Mucosa of rectum (tissue), 2 donors: ENCODE results near the gene SDK1.
A peak's percentile ranks its signal among the peaks of the same experiment; 100 is the strongest.
"Not testable (repeated sequence)": the region's sequence is repeated elsewhere in the genome, so short reads cannot be mapped to it uniquely, and the experiment has no call there.

Experiments used
- H3K27ac ChIP-seq, 2 donors: one replicate each; pipeline ENCODE4 v1.7.0; 2013; ENCODE audit warnings: inconsistent platforms in 2 of 2, low read depth in 2 of 2, low read length in 2 of 2
- H3K27me3 ChIP-seq, 2 donors: one replicate each; pipeline ENCODE4 v1.7.0; 2013; ENCODE audit warnings: low read length in 2 of 2; ENCODE audit not compliant: control insufficient read depth in 2 of 2, insufficient read depth in 2 of 2
- H3K36me3 ChIP-seq, 2 donors: one replicate each; pipeline ENCODE4 v1.7.0; 2013; ENCODE audit warnings: low read length in 2 of 2; ENCODE audit not compliant: control insufficient read depth in 2 of 2, insufficient read depth in 2 of 2
- H3K4me1 ChIP-seq, 2 donors: one replicate each; pipeline ENCODE4 v1.7.0; 2013; ENCODE audit warnings: low read length in 2 of 2, mild to moderate bottlenecking in 1 of 2; ENCODE audit not compliant: control insufficient read depth in 2 of 2, insufficient read depth in 2 of 2
- H3K4me3 ChIP-seq, 2 donors: one replicate each; pipeline ENCODE4 v1.7.0; 2013; ENCODE audit warnings: low read length in 2 of 2
- H3K9ac ChIP-seq, 2 donors: one replicate each; pipeline ENCODE4 v1.7.0; 2013; ENCODE audit warnings: low read length in 2 of 2, low read depth in 1 of 2, mild to moderate bottlenecking in 1 of 2
- H3K9me3 ChIP-seq, 2 donors: one replicate each; pipeline ENCODE4 v1.7.0; 2013; ENCODE audit warnings: low read length in 2 of 2; ENCODE audit not compliant: control insufficient read depth in 2 of 2
- donor health status: healthy.
- donor health status: Normal muscosa, but diverticular disease.

The SDK1 gene

DNA sequence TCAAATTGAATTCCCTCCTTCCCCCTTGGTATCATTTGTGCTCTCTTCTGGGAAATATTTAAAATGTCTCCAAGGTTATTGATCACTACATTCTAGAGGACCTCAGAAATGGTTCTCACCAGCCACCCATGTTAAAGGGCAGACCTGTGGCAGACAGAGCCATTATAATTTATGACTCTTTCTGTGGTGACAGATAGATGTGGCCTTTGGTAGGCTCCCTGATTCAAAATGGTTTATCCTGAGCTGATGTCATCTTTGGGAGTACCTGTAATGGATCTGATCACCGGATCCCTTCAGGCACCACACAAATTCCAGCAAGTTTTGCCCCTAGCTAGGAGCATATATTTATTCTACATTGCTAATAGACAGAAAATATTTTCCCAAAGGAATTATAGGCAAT lies 267.5 kb downstream of the SDK1 start:
- H3K36me3 ChIP-seq = no peaks in the 10 kb centered on the region
- no peak overlapping the region for H3K4me3 ChIP-seq
- no peak overlapping the region for H3K27ac ChIP-seq
- no peaks in the 10 kb centered on the region for H3K4me1 ChIP-seq
- no peaks in the 10 kb centered on the region for H3K27me3 ChIP-seq
- H3K9me3 ChIP-seq = no peaks in the 10 kb centered on the region
- H3K9ac ChIP-seq = no peak overlapping the region

DNA sequence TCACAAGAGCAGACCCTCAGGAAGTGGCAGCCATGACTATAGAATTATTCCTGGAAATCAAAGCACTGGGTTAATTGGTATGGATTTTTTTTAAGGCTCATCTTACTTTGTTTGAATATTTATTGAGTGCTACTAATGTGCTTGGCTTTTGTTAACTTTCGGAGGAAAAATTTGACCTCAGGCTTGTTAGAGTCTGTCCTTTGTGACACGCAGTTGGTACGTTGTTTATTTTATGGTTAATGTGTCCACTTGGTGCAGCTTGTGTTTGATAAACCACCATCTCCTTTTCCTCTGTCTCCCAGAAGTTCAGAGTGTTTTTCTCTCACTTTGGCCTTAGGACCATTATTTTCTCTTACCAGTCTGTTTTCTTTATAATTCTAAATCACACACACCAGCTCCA lies 268.6 kb downstream of the SDK1 start:
- no peak overlapping the region for H3K9ac ChIP-seq
- H3K4me3 ChIP-seq = no peak overlapping the region
- H3K9me3 ChIP-seq = no peaks in the 10 kb centered on the region
- H3K36me3 ChIP-seq = no peaks in the 10 kb centered on the region
- no peak overlapping the region for H3K27ac ChIP-seq
- H3K4me1 ChIP-seq = no peaks in the 10 kb centered on the region
- H3K27me3 ChIP-seq = no peaks in the 10 kb centered on the region

DNA sequence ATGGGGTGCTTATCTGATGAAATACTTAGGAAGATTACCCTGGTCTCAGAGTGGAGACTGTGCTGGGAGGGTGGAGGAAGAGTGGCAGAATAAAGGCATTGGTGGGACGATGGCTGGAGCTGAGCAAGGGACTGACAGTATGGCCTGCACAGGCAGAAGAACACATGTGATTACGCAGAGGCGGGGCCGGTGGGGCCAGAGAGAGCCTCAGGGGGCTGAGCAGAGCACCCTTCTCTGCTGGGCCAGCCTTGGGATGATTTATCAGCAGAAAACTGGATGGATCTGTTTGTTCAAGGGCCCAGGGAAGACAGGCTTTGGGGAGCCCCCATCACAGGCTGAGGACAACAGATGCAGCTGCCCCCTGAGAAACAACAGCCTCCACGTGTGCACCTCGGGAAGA lies 272.1 kb downstream of the SDK1 start:
- Histone ChIP-seq H3K9ac (no peak overlapping the region), H3K4me1 (no peaks in the 10 kb centered on the region), H3K9me3 (peaks cover 0 to 6% of the 10 kb centered on the region in 2 donors), H3K27ac (no peak overlapping the region), H3K4me3 (no peak overlapping the region), H3K27me3 (no peaks in the 10 kb centered on the region), H3K36me3 (no peaks in the 10 kb centered on the region)

DNA sequence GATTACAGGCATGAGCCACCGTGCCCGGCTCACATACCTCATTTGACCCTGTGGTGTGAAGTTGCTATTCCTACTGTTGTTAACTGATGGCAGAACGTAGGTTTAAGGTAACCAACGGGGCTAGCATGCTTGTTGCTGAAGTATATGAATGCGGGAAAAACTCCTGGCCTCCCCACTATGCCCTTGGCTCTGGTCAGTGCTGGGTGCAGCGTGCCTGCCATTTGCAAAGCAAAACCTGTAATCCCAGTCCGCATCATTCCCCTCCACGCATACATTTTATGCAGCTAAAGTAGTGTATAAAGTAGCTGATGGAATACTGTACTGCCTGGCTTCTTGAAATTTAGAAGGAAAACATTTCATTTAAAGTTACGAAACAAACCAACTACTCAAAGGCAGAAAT lies 273.3 kb downstream of the SDK1 start:
- Histone ChIP-seq H3K9ac (no peak overlapping the region), H3K27ac (no peak overlapping the region), H3K9me3 (peaks cover 0 to 6% of the 10 kb centered on the region in 2 donors), H3K4me3 (no peak overlapping the region), H3K36me3 (no peaks in the 10 kb centered on the region), H3K27me3 (no peaks in the 10 kb centered on the region), H3K4me1 (no peaks in the 10 kb centered on the region)

DNA sequence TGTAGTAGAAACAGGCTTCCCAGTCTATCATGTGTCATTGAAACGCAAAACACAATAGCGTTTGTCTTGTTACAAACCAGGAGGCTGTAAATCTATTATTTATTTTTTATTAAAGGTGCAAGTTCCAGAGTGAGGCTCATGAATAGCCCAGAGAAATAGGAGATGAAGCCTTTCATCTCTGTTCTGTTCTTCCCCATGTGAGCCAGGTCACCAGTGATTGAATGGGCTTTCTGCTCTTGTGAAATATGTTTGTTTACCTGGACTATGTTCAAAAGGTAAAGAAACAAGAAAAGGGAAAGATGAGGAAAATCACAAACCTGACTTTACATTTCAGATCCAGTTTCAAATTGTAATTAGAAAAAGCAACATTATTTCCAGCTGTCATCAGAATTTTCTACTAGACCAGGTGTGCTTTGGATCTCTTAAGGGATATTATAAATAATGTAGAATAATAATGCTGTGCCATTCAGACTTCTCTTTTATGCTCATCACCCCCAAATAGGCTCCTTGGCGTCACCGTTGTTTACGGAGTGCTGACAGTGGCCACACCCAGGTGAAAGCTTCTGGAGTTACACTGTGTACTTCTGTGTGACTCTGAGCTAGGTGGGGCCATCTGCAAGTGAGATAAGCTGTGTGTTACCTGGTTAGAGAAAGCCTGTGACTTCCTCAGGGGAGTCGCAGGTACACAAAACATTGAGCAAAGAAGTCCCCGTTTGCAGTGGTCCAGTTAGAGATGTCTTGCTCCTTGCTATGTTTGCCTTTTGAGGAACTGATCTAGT lies 274.9 kb downstream of the SDK1 start:
- H3K27me3 ChIP-seq = no peaks in the 10 kb centered on the region
- H3K4me1 ChIP-seq = no peaks in the 10 kb centered on the region
- no peak overlapping the region for H3K9ac ChIP-seq
- H3K36me3 ChIP-seq = no peaks in the 10 kb centered on the region
- H3K27ac ChIP-seq = peak overlapping the region in 1 of 2 donors; percentile 1
- H3K4me3 ChIP-seq = no peak overlapping the region
- peaks cover 0 to 6% of the 10 kb centered on the region in 2 donors for H3K9me3 ChIP-seq

DNA sequence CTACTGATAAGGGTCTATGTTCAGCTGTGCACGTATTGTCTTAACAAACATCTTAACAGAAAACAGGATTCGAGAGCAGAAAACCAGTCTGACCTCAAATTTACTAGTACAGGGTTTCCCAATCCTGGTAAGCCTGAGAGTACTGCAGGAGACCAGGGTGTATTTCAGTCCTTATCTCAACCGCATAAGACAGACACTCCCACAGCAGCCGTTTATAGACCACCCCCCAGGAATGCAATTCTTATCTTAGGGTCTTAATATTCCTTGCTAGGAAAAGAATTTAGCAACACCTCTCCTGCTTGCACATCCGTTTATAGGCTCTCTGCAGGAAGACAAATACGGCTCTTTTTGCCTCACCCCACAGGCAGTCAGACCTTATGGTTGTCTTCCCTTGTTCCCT lies 277.3 kb downstream of the SDK1 start:
- no peaks in the 10 kb centered on the region for H3K4me1 ChIP-seq
- H3K9ac ChIP-seq = no peak overlapping the region
- no peaks in the 10 kb centered on the region for H3K36me3 ChIP-seq

DNA sequence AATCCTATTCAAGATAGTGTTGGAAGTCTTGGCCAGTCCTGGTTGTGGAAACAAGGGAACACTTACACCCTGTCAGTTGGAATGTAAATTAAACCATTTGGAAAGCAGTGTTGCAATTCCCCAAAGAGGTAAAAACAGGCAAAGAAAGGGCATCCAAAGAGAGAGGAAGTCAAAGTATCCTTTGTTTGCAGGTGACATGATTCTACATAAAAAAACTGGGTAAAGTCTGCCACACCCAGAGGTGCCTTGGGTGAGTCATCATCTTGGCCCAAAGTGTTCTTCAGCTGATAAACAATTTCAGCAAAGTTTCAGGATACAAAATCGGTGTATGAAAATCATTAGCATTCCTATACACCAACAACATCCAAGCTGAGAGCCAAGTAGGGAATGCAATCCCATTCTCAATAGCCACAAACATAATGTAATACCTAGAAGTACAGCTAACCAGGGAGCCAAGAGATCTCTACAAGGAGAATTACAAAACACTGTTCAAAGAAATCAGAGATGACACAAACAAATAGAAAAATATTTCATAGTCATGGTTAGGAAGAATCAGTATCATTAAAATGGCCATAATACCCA lies 278.7 kb downstream of the SDK1 start:
- H3K4me1 ChIP-seq = no peaks in the 10 kb centered on the region

More for the DNA sequence above, 277.3 kb downstream of the SDK1 start:
- Histone ChIP-seq H3K27me3 (no peaks in the 10 kb centered on the region), H3K4me3 (no peak overlapping the region), H3K27ac (no peak overlapping the region), H3K9me3 (peaks cover 0 to 6% of the 10 kb centered on the region in 2 donors)

DNA sequence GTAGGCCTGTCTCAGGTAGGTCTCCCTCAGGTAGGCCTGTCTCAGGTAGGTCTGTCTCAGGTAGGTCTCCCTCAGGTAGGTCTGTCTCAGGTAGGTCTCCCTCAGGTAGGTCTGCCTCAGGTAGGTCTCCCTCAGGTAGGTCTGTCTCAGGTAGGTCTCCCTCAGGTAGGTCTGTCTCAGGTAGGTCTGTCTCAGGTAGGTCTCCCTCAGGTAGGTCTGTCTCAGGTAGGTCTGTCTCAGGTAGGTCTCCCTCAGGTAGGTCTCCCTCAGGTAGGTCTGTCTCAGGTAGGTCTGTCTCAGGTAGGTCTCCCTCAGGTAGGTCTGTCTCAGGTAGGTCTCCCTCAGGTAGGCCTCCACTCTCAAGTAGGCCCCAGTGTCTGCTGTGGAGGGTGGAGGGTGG lies 281.1 kb downstream of the SDK1 start:
- H3K9ac ChIP-seq, H3K27ac ChIP-seq, H3K4me3 ChIP-seq, H3K27me3 ChIP-seq, H3K9me3 ChIP-seq, H3K36me3 ChIP-seq, H3K4me1 ChIP-seq: not testable (repeated sequence)

More for the DNA sequence above, 278.7 kb downstream of the SDK1 start:
- Histone ChIP-seq H3K27ac (no peak overlapping the region), H3K27me3 (no peaks in the 10 kb centered on the region), H3K9ac (no peak overlapping the region), H3K9me3 (peaks cover 0 to 6% of the 10 kb centered on the region in 2 donors), H3K36me3 (no peaks in the 10 kb centered on the region), H3K4me3 (no peak overlapping the region)

DNA sequence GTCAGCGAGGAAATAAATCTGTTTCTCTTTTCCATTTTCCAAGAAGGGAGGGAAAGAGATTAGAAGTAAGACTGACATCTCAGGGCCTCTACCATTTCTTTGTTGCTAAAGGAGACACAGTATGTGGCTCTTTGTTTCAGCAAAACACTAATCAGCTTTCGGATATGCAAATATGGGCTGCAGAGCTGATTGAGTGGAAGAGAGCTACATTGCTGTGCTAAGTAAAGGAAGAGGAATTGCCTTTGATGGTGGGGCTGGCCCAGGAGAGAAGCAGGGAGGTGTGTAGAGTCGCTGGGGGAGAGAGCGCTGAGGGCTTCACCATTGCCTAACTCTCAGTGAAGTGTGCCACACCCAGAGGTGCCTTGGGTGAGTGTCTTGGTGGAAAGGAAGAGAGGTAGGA lies 284.8 kb downstream of the SDK1 start:
- no peak overlapping the region for H3K27ac ChIP-seq
- H3K9ac ChIP-seq = no peak overlapping the region
- no peaks in the 10 kb centered on the region for H3K4me1 ChIP-seq
- no peak overlapping the region for H3K4me3 ChIP-seq
- no peaks in the 10 kb centered on the region for H3K27me3 ChIP-seq
- H3K36me3 ChIP-seq = no peaks in the 10 kb centered on the region
- no peaks in the 10 kb centered on the region for H3K9me3 ChIP-seq

DNA sequence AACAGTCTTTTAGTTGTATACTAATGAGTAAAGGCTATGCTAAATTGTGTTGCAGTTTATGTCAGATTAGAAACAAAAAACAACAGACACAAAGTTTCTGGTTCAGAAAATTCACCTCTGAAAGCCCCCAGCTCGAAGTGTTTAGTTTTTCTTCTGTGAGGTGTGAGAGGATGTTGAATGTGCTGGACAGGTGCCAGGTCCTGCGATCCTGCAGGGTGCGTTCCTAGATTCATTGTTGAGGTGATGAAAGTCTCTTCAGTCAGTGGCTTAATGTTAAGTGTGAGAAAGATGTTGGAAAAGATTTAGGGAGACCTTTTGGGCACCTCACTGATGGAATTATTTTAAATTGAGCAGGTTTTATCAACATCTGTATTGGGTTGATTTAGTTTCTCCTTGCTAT lies 287.3 kb downstream of the SDK1 start:
- Histone ChIP-seq H3K27me3 (peaks cover 0 to 3% of the 10 kb centered on the region in 2 donors), H3K27ac (no peak overlapping the region), H3K4me3 (no peak overlapping the region), H3K36me3 (no peaks in the 10 kb centered on the region), H3K9ac (no peak overlapping the region), H3K9me3 (no peaks in the 10 kb centered on the region), H3K4me1 (no peaks in the 10 kb centered on the region)
